ENCODE measurements around the gene R3HDM2. TPM values are rescaled to one million over a fixed set of nuclear protein-coding genes. Genes with fewer than 3 reads are reported as not detected.

Gene R3HDM2
- total RNA-seq, 4 donors from 2014 or later, result 31.0 to 51.9 (median 41.6) TPM

DNA sequence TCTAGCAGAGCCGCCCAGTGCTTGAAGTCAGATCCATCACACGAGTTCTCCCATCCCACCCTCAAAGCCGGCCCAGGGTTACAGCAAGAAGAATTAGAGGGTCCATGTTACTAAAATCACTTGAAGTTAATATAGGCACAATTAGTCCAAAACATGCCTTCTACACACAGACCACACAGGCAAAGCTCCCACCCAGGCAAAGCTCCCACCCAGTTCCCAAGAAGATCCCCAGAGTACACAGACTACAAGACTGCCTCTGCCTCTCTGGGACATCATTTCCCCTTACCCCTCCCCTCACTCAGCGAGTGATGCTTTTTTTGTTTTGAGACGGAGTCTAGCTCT, 32.0 kb upstream of the R3HDM2 start:
- H3K4me3 ChIP-seq, result peak overlapping the region in 3 of 4 donors; percentile 62 to 84 (median 76)
- TF ChIP-seq POLR2A (IDR thresholded peaks at IDR 0.05) (no peak), EP300 (IDR thresholded peaks at IDR 0.05) (no peak)
- TF ChIP-seq, protein P1, sequence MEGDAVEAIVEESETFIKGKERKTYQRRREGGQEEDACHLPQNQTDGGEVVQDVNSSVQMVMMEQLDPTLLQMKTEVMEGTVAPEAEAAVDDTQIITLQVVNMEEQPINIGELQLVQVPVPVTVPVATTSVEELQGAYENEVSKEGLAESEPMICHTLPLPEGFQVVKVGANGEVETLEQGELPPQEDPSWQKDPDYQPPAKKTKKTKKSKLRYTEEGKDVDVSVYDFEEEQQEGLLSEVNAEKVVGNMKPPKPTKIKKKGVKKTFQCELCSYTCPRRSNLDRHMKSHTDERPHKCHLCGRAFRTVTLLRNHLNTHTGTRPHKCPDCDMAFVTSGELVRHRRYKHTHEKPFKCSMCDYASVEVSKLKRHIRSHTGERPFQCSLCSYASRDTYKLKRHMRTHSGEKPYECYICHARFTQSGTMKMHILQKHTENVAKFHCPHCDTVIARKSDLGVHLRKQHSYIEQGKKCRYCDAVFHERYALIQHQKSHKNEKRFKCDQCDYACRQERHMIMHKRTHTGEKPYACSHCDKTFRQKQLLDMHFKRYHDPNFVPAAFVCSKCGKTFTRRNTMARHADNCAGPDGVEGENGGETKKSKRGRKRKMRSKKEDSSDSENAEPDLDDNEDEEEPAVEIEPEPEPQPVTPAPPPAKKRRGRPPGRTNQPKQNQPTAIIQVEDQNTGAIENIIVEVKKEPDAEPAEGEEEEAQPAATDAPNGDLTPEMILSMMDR (IDR thresholded peaks at IDR 0.05), result no peak
- WGBS, 2 donors, result 20 to 28% methylated on average over 5 of the region's 5 CpGs
- H3K36me3 ChIP-seq, result peaks cover 0 to 21% (median 0%) of the 10 kb centered on the region in 3 donors
- DNase-seq (ENCODE audit: low spot score in 2 of 2), result no peak
- no peaks in the 10 kb centered on the region for H3K9me3 ChIP-seq
- peak overlapping the region in 3 of 4 donors; percentile 82 to 92 (median 90) for H3K27ac ChIP-seq
- H3K27me3 ChIP-seq, result no peaks in the 10 kb centered on the region
- peaks cover 0 to 36% (median 21%) of the 10 kb centered on the region in 4 donors for H3K4me1 ChIP-seq

DNA sequence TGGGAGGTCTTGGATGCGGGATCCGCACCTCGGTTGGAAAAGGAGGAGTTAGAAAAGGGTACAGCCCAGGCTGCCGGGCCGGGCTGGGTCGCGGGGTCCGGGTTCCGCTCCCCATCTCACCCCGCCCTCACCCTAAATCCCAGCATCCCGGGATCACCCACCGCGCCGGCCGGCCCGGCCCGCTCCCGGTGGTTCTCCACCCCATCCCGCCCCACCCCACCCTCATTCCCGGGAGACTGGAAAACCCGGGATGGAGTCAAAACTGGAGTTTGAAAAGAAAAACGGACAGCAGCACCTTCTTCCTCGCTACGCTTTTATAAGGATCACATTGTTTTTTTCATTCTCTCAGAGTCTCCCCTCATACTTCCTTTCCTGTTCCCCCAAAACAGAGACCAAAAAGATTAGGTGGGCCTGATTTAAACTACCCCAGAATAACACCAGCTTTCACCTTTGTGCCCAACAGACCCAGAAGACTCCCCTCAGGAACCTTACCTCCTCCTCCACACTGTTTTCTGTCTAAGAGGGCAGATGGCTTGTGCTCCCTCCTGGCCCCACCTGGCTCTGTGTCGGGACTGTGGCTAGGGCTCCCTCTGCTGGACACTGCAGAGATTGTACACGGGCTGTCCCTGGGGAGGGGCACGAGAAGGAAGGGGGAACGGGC, 31.5 kb upstream of the R3HDM2 start:
- 1% methylated on average over 18 to 28 of the region's 28 CpGs for WGBS, 2 donors
- H3K27ac ChIP-seq, result peak overlapping the region; percentile 81 to 92 (median 86)
- TF ChIP-seq EP300 (IDR thresholded peaks at IDR 0.05) (peak; percentile 11 to 47), POLR2A (IDR thresholded peaks at IDR 0.05) (peak in 1 of 2 donors; percentile 26)
- TF ChIP-seq, protein P1 (IDR thresholded peaks at IDR 0.05), result peak; percentile 95 to 97 (median 96)
- H3K27me3 ChIP-seq, result no peaks in the 10 kb centered on the region
- peaks cover 0 to 36% (median 21%) of the 10 kb centered on the region in 4 donors for H3K4me1 ChIP-seq
- peaks cover 0 to 16% (median 0%) of the 10 kb centered on the region in 3 donors for H3K36me3 ChIP-seq
- H3K4me3 ChIP-seq, result peak overlapping the region; percentile 62 to 84 (median 80)
- no peaks in the 10 kb centered on the region for H3K9me3 ChIP-seq
- DNase-seq (ENCODE audit: low spot score in 2 of 2), result peak; percentile 77 to 92

DNA sequence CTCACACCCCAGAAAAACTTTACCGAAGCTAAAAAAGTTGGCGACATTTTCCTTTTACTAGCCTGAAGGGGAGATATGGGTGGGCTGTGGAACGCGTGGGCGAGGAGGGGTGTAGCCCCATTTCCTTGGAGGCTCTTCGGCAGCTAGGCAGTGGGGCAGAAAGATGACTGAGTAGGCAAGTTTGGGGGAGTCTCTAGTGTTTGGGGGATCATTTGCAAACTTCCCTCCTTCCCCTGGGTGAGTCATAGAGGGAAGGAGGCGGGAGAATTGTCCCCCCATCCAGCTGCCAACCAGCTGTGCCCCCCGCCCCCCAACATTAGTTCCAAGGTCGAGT, 31.0 kb upstream of the R3HDM2 start:
- TF ChIP-seq POLR2A (IDR thresholded peaks at IDR 0.05), result no peak
- TF ChIP-seq EP300 (IDR thresholded peaks at IDR 0.05), result no peak
- TF ChIP-seq, protein P1 (IDR thresholded peaks at IDR 0.05), result no peak

DNA sequence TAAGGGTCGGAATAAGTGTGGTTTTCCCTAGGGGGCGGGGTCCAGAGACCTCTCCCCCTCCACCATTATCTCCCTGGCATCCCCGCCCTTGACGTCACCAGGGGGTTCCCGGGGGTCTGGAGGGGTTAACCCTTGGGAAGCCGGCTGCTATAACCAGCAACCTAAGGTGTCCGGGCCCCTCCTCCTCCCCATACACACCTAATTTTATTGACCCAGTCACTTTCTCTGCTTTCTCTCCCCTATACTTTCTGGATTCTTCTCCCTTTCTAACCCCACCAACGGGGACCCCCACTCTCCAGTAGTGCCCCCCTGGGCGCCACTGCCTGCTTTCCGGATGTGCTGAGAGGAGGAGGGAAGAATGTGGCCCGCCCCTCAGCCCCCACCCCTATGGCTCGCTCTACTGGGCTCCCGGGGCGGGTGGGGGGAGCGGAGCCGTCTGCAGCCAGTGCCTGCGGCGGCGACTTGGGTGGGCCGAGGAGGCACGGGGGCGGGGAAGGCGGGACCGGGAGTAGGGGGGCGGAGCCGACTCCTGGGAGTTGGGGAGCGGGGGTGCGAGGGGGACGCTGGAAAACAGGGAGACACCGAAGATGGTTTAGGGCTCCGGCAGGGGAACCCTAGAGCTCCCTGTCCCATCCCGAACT, 30.6 kb upstream of the R3HDM2 start:
- WGBS, 2 donors, result 0 to 1% methylated on average over 30 to 31 of the region's 32 CpGs
- no peaks in the 10 kb centered on the region for H3K9me3 ChIP-seq
- DNase-seq (ENCODE audit: low spot score in 2 of 2), result peak; percentile 69 to 80
- peak overlapping the region; percentile 81 to 92 (median 86) for H3K27ac ChIP-seq
- H3K4me1 ChIP-seq, result peaks cover 0 to 36% (median 21%) of the 10 kb centered on the region in 4 donors
- H3K36me3 ChIP-seq, result peaks cover 0 to 12% (median 0%) of the 10 kb centered on the region in 3 donors
- H3K4me3 ChIP-seq, result peak overlapping the region; percentile 62 to 84 (median 80)
- TF ChIP-seq, protein P1 (IDR thresholded peaks at IDR 0.05), result no peak
- TF ChIP-seq EP300 (IDR thresholded peaks at IDR 0.05) (peak in 1 of 2 donors; percentile 44), POLR2A (IDR thresholded peaks at IDR 0.05) (peak in 1 of 2 donors; percentile 36)
- H3K27me3 ChIP-seq, result no peaks in the 10 kb centered on the region

More for the DNA sequence above, 31.0 kb upstream of the R3HDM2 start:
- no peaks in the 10 kb centered on the region for H3K9me3 ChIP-seq
- H3K4me3 ChIP-seq, result peak overlapping the region; percentile 62 to 84 (median 80)
- WGBS, 2 donors, result 0% methylated on average over 9 of the region's 9 CpGs
- H3K36me3 ChIP-seq, result peaks cover 0 to 12% (median 0%) of the 10 kb centered on the region in 3 donors
- peaks cover 0 to 36% (median 21%) of the 10 kb centered on the region in 4 donors for H3K4me1 ChIP-seq
- no peaks in the 10 kb centered on the region for H3K27me3 ChIP-seq
- DNase-seq (ENCODE audit: low spot score in 2 of 2), result no peak
- peak overlapping the region; percentile 81 to 92 (median 86) for H3K27ac ChIP-seq

DNA sequence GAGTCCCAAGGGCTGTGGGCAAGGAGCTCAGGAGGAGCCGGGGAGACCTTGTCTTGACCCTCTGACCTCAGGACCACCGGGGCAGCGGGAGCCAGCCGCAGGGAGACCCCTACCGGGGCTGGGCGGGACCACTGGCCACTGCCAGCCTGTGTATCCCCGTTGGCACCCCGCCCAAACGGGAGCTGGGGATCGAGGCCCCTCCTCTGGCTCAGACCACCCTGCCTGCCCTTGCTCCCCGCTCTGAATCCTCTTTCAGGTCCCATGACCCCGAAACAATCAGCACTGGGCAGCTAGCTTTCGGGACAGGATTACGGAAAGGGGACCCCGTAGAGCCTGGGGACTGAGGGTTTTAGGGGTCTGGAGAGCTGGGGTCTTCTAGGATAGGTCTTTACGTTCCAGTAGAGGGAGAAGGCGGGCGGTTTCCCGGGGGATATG, 30.0 kb upstream of the R3HDM2 start:
- 1% methylated on average over 15 of the region's 19 CpGs for WGBS, 2 donors
- DNase-seq (ENCODE audit: low spot score in 2 of 2), result no peak
- TF ChIP-seq, protein P1 (IDR thresholded peaks at IDR 0.05), result no peak
- no peak for TF ChIP-seq POLR2A (IDR thresholded peaks at IDR 0.05)
- no peak for TF ChIP-seq EP300 (IDR thresholded peaks at IDR 0.05)
- H3K36me3 ChIP-seq, result peaks cover 0 to 12% (median 0%) of the 10 kb centered on the region in 3 donors
- H3K27me3 ChIP-seq, result no peaks in the 10 kb centered on the region
- no peaks in the 10 kb centered on the region for H3K9me3 ChIP-seq
- H3K4me1 ChIP-seq, result peaks cover 0 to 40% (median 21%) of the 10 kb centered on the region in 4 donors
- peak overlapping the region; percentile 81 to 92 (median 86) for H3K27ac ChIP-seq
- peak overlapping the region; percentile 62 to 84 (median 80) for H3K4me3 ChIP-seq
